ENCODE measurements around the gene OSMR.

OSMR gene

GRCh38 chr5:38845526-38846378 is at the start of gene OSMR:
OSMR (plus strand) TSS chr5:38846012; CDS start chr5:38869045, 23,033 bp downstream.
- H3K4me1 ChIP-seq (ENCODE audit: control insufficient read depth in 5 of 5, insufficient read depth in 5 of 5, low read length in 5 of 5) = peaks cover 4 to 26% (median 18%) of the 10 kb centered on the region in 5 donors
- peak within 1 kb of the TSS; percentile 74 to 96 (median 88) for H3K4me3 ChIP-seq (ENCODE audit: low read depth in 1 of 5, low read length in 5 of 5)
- H3K27ac ChIP-seq (ENCODE audit: low read depth, low read length) = peak within 1 kb of the TSS; percentile 94
- H3K9ac ChIP-seq (ENCODE audit: low read length in 5 of 5) = peak within 1 kb of the TSS; percentile 90 to 97 (median 95)
- no peaks in the 10 kb centered on the region for H3K27me3 ChIP-seq (ENCODE audit: control insufficient read depth in 5 of 5, insufficient read depth in 4 of 5, low read length in 5 of 5)
- peaks cover 0 to 7% (median 0%) of the 10 kb centered on the region in 5 donors for H3K36me3 ChIP-seq (ENCODE audit: control insufficient read depth in 5 of 5, insufficient read depth in 5 of 5, low read length in 5 of 5)
- H3K9me3 ChIP-seq (ENCODE audit: control insufficient read depth in 5 of 5, low read length in 5 of 5) = peaks cover 0 to 3% (median 0%) of the 10 kb centered on the region in 5 donors

- peaks cover 0 to 4% (median 0%) of the 10 kb centered on the region in 5 donors for H3K27me3 ChIP-seq (ENCODE audit: control insufficient read depth in 5 of 5, insufficient read depth in 4 of 5, low read length in 5 of 5)
- no peak overlapping the region for H3K9ac ChIP-seq (ENCODE audit: low read length in 5 of 5)
- no peaks in the 10 kb centered on the region for H3K36me3 ChIP-seq (ENCODE audit: control insufficient read depth in 5 of 5, insufficient read depth in 5 of 5, low read length in 5 of 5)
- H3K4me3 ChIP-seq (ENCODE audit: low read depth in 1 of 5, low read length in 5 of 5) = no peak overlapping the region
- no peaks in the 10 kb centered on the region for H3K9me3 ChIP-seq (ENCODE audit: control insufficient read depth in 5 of 5, low read length in 5 of 5)
- peak overlapping the region; percentile 37 for H3K27ac ChIP-seq (ENCODE audit: low read depth, low read length)
- peaks cover 0 to 32% (median 8%) of the 10 kb centered on the region in 5 donors for H3K4me1 ChIP-seq (ENCODE audit: control insufficient read depth in 5 of 5, insufficient read depth in 5 of 5, low read length in 5 of 5)
Observed at GRCh38 chr5:38796742-38797108, 49.1 kb upstream of the OSMR start.

GRCh38 chr5:38797838-38798237 is 48.0 kb upstream of the OSMR start:
- H3K4me1 ChIP-seq (ENCODE audit: control insufficient read depth in 5 of 5, insufficient read depth in 5 of 5, low read length in 5 of 5) = peaks cover 0 to 32% (median 8%) of the 10 kb centered on the region in 5 donors
- peaks cover 0 to 6% (median 0%) of the 10 kb centered on the region in 5 donors for H3K27me3 ChIP-seq (ENCODE audit: control insufficient read depth in 5 of 5, insufficient read depth in 4 of 5, low read length in 5 of 5)
- no peaks in the 10 kb centered on the region for H3K36me3 ChIP-seq (ENCODE audit: control insufficient read depth in 5 of 5, insufficient read depth in 5 of 5, low read length in 5 of 5)
- H3K27ac ChIP-seq (ENCODE audit: low read depth, low read length) = no peak overlapping the region
- no peaks in the 10 kb centered on the region for H3K9me3 ChIP-seq (ENCODE audit: control insufficient read depth in 5 of 5, low read length in 5 of 5)
- no peak overlapping the region for H3K9ac ChIP-seq (ENCODE audit: low read length in 5 of 5)
- H3K4me3 ChIP-seq (ENCODE audit: low read depth in 1 of 5, low read length in 5 of 5) = no peak overlapping the region

GRCh38 chr5:38799556-38800377 is 46.0 kb upstream of the OSMR start:
- no peak overlapping the region for H3K27ac ChIP-seq (ENCODE audit: low read depth, low read length)

GRCh38 chr5:38800515-38800914 is 45.3 kb upstream of the OSMR start:
- Histone ChIP-seq H3K36me3 (ENCODE audit: control insufficient read depth in 5 of 5, insufficient read depth in 5 of 5, low read length in 5 of 5) (no peaks in the 10 kb centered on the region), H3K4me3 (ENCODE audit: low read depth in 1 of 5, low read length in 5 of 5) (no peak overlapping the region), H3K27ac (ENCODE audit: low read depth, low read length) (no peak overlapping the region), H3K9me3 (ENCODE audit: control insufficient read depth in 5 of 5, low read length in 5 of 5) (no peaks in the 10 kb centered on the region), H3K27me3 (ENCODE audit: control insufficient read depth in 5 of 5, insufficient read depth in 4 of 5, low read length in 5 of 5) (peaks cover 0 to 6% (median 0%) of the 10 kb centered on the region in 5 donors), H3K4me1 (ENCODE audit: control insufficient read depth in 5 of 5, insufficient read depth in 5 of 5, low read length in 5 of 5) (peaks cover 0 to 35% (median 9%) of the 10 kb centered on the region in 5 donors), H3K9ac (ENCODE audit: low read length in 5 of 5) (no peak overlapping the region)

More at GRCh38 chr5:38799556-38800377, 46.0 kb upstream of the OSMR start:
- no peaks in the 10 kb centered on the region for H3K36me3 ChIP-seq (ENCODE audit: control insufficient read depth in 5 of 5, insufficient read depth in 5 of 5, low read length in 5 of 5)
- no peak overlapping the region for H3K4me3 ChIP-seq (ENCODE audit: low read depth in 1 of 5, low read length in 5 of 5)
- no peak overlapping the region for H3K9ac ChIP-seq (ENCODE audit: low read length in 5 of 5)
- H3K9me3 ChIP-seq (ENCODE audit: control insufficient read depth in 5 of 5, low read length in 5 of 5) = no peaks in the 10 kb centered on the region
- H3K4me1 ChIP-seq (ENCODE audit: control insufficient read depth in 5 of 5, insufficient read depth in 5 of 5, low read length in 5 of 5) = peaks cover 0 to 32% (median 8%) of the 10 kb centered on the region in 5 donors
- H3K27me3 ChIP-seq (ENCODE audit: control insufficient read depth in 5 of 5, insufficient read depth in 4 of 5, low read length in 5 of 5) = peaks cover 0 to 6% (median 0%) of the 10 kb centered on the region in 5 donors

- Histone ChIP-seq H3K36me3 (ENCODE audit: control insufficient read depth in 5 of 5, insufficient read depth in 5 of 5, low read length in 5 of 5) (no peaks in the 10 kb centered on the region), H3K27me3 (ENCODE audit: control insufficient read depth in 5 of 5, insufficient read depth in 4 of 5, low read length in 5 of 5) (peaks cover 0 to 6% (median 0%) of the 10 kb centered on the region in 5 donors), H3K4me1 (ENCODE audit: control insufficient read depth in 5 of 5, insufficient read depth in 5 of 5, low read length in 5 of 5) (peaks cover 0 to 31% (median 4%) of the 10 kb centered on the region in 5 donors), H3K27ac (ENCODE audit: low read depth, low read length) (no peak overlapping the region), H3K4me3 (ENCODE audit: low read depth in 1 of 5, low read length in 5 of 5) (no peak overlapping the region), H3K9me3 (ENCODE audit: control insufficient read depth in 5 of 5, low read length in 5 of 5) (peaks cover 0 to 4% (median 0%) of the 10 kb centered on the region in 5 donors), H3K9ac (ENCODE audit: low read length in 5 of 5) (no peak overlapping the region)
Observed at GRCh38 chr5:38802125-38802524, 43.7 kb upstream of the OSMR start.

GRCh38 chr5:38803246-38803645 is 42.6 kb upstream of the OSMR start:
- H3K36me3 ChIP-seq (ENCODE audit: control insufficient read depth in 5 of 5, insufficient read depth in 5 of 5, low read length in 5 of 5) = no peaks in the 10 kb centered on the region
- no peak overlapping the region for H3K9ac ChIP-seq (ENCODE audit: low read length in 5 of 5)
- H3K4me1 ChIP-seq (ENCODE audit: control insufficient read depth in 5 of 5, insufficient read depth in 5 of 5, low read length in 5 of 5) = peaks cover 0 to 37% (median 6%) of the 10 kb centered on the region in 5 donors
- H3K9me3 ChIP-seq (ENCODE audit: control insufficient read depth in 5 of 5, low read length in 5 of 5) = peaks cover 0 to 4% (median 0%) of the 10 kb centered on the region in 5 donors
- H3K27me3 ChIP-seq (ENCODE audit: control insufficient read depth in 5 of 5, insufficient read depth in 4 of 5, low read length in 5 of 5) = peaks cover 0 to 6% (median 0%) of the 10 kb centered on the region in 5 donors
- H3K27ac ChIP-seq (ENCODE audit: low read depth, low read length) = no peak overlapping the region
- no peak overlapping the region for H3K4me3 ChIP-seq (ENCODE audit: low read depth in 1 of 5, low read length in 5 of 5)

GRCh38 chr5:38806775-38807258 is 39.0 kb upstream of the OSMR start:
- Histone ChIP-seq H3K4me3 (ENCODE audit: low read depth in 1 of 5, low read length in 5 of 5) (no peak overlapping the region), H3K9ac (ENCODE audit: low read length in 5 of 5) (no peak overlapping the region), H3K9me3 (ENCODE audit: control insufficient read depth in 5 of 5, low read length in 5 of 5) (peaks cover 0 to 4% (median 0%) of the 10 kb centered on the region in 5 donors), H3K27ac (ENCODE audit: low read depth, low read length) (no peak overlapping the region), H3K36me3 (ENCODE audit: control insufficient read depth in 5 of 5, insufficient read depth in 5 of 5, low read length in 5 of 5) (no peaks in the 10 kb centered on the region), H3K27me3 (ENCODE audit: control insufficient read depth in 5 of 5, insufficient read depth in 4 of 5, low read length in 5 of 5) (peaks cover 0 to 3% (median 0%) of the 10 kb centered on the region in 5 donors), H3K4me1 (ENCODE audit: control insufficient read depth in 5 of 5, insufficient read depth in 5 of 5, low read length in 5 of 5) (peaks cover 5 to 41% (median 19%) of the 10 kb centered on the region in 5 donors)

GRCh38 chr5:38807570-38808483 is 38.0 kb upstream of the OSMR start:
- Histone ChIP-seq H3K27ac (ENCODE audit: low read depth, low read length) (no peak overlapping the region), H3K9me3 (ENCODE audit: control insufficient read depth in 5 of 5, low read length in 5 of 5) (peaks cover 0 to 4% (median 0%) of the 10 kb centered on the region in 5 donors), H3K9ac (ENCODE audit: low read length in 5 of 5) (no peak overlapping the region), H3K4me3 (ENCODE audit: low read depth in 1 of 5, low read length in 5 of 5) (no peak overlapping the region), H3K27me3 (ENCODE audit: control insufficient read depth in 5 of 5, insufficient read depth in 4 of 5, low read length in 5 of 5) (peaks cover 0 to 3% (median 0%) of the 10 kb centered on the region in 5 donors), H3K4me1 (ENCODE audit: control insufficient read depth in 5 of 5, insufficient read depth in 5 of 5, low read length in 5 of 5) (peaks cover 5 to 41% (median 19%) of the 10 kb centered on the region in 5 donors), H3K36me3 (ENCODE audit: control insufficient read depth in 5 of 5, insufficient read depth in 5 of 5, low read length in 5 of 5) (no peaks in the 10 kb centered on the region)

All from subcutaneous abdominal adipose tissue (tissue), 5 donors.